WI38 (cell line): Measurements from ENCODE around the gene IFIT3.

Experiments used
- H3K4me3 ChIP-seq: 2 replicates; pipeline ENCODE4 v1.5.1; 2011; ENCODE audit warnings: low read depth, mild to moderate bottlenecking, control low read depth, low read length
- TF ChIP-seq, protein P1 (sequence below): IDR thresholded peaks from 2 replicates; pipeline ENCODE4 v1.5.1; 2012; ENCODE audit warnings: low read depth, mild to moderate bottlenecking, control low read depth, low read length

The IFIT3 gene

DNA sequence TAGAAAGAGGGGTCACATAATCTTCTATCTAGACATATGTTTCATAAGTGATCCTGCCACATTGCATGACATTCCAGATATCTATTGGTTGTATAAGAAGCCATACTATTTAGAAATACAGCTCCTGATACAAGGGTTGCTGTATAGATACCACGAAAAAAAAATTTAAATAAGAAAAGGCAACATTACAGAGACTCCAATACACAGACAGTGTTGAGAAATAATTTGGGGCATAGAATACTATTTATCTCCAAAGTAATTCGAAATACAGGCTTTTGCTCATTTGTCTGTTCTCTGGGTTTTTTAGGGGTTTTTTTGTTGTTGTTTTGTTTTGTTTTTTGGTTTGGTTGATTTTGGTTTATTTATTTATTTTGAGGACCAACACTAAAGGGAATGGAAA is 23.4 kb upstream of the IFIT3 start:
- no peak overlapping the region for H3K4me3 ChIP-seq
- TF ChIP-seq, protein P1, sequence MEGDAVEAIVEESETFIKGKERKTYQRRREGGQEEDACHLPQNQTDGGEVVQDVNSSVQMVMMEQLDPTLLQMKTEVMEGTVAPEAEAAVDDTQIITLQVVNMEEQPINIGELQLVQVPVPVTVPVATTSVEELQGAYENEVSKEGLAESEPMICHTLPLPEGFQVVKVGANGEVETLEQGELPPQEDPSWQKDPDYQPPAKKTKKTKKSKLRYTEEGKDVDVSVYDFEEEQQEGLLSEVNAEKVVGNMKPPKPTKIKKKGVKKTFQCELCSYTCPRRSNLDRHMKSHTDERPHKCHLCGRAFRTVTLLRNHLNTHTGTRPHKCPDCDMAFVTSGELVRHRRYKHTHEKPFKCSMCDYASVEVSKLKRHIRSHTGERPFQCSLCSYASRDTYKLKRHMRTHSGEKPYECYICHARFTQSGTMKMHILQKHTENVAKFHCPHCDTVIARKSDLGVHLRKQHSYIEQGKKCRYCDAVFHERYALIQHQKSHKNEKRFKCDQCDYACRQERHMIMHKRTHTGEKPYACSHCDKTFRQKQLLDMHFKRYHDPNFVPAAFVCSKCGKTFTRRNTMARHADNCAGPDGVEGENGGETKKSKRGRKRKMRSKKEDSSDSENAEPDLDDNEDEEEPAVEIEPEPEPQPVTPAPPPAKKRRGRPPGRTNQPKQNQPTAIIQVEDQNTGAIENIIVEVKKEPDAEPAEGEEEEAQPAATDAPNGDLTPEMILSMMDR: no peak

DNA sequence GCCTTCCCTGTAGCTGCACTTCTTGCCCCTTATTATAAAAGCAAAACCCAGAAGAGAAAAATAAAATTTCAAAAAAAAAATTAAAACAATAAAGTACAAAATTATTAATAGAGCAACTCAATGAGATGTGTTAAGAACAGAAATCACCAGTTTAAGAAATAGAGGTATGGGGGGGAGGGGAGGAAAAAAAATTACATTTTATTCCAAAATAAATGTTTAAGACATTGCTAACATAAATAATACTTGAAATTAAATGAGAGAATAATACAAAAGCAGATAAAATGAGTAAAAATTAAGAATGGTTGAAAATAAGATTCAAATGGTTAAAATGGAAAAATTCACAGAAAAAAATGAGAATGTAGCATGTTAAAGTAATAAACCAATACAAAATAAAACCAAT is 22.9 kb upstream of the IFIT3 start:
- TF ChIP-seq, protein P1: no peak
- H3K4me3 ChIP-seq: no peak overlapping the region

DNA sequence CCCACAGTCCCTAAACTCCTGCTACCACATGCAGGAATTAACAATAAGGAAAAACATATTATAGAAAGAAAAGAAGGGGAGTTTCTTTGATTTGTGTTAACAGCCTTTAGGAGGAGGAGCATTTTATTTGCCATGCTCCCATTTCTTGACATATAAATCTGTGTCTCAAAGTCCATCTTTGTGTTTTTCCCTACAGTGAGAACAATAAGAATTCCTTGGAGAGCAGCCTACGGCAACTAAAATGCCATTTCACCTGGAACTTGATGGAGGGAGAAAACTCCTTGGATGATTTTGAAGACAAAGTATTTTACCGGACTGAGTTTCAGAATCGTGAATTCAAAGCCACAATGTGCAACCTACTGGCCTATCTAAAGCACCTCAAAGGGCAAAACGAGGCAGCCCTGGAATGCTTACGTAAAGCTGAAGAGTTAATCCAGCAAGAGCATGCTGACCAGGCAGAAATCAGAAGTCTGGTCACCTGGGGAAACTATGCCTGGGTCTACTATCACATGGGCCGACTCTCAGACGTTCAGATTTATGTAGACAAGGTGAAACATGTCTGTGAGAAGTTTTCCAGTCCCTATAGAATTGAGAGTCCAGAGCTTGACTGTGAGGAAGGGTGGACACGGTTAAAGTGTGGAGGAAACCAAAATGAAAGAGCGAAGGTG is 21.9 kb upstream of the IFIT3 start:
- H3K4me3 ChIP-seq: no peak overlapping the region
- TF ChIP-seq, protein P1: no peak

DNA sequence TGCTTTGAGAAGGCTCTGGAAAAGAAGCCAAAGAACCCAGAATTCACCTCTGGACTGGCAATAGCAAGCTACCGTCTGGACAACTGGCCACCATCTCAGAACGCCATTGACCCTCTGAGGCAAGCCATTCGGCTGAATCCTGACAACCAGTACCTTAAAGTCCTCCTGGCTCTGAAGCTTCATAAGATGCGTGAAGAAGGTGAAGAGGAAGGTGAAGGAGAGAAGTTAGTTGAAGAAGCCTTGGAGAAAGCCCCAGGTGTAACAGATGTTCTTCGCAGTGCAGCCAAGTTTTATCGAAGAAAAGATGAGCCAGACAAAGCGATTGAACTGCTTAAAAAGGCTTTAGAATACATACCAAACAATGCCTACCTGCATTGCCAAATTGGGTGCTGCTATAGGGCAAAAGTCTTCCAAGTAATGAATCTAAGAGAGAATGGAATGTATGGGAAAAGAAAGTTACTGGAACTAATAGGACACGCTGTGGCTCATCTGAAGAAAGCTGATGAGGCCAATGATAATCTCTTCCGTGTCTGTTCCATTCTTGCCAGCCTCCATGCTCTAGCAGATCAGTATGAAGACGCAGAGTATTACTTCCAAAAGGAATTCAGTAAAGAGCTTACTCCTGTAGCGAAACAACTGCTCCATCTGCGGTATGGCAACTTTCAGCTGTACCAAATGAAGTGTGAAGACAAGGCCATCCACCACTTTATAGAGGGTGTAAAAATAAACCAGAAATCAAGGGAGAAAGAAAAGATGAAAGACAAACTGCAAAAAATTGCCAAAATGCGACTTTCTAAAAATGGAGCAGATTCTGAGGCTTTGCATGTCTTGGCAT is 21.1 kb upstream of the IFIT3 start:
- H3K4me3 ChIP-seq: no peak overlapping the region
- TF ChIP-seq, protein P1: no peak

DNA sequence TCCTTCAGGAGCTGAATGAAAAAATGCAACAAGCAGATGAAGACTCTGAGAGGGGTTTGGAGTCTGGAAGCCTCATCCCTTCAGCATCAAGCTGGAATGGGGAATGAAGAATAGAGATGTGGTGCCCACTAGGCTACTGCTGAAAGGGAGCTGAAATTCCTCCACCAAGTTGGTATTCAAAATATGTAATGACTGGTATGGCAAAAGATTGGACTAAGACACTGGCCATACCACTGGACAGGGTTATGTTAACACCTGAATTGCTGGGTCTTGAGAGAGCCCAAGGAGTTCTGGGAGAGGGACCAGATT is 20.6 kb upstream of the IFIT3 start:
- TF ChIP-seq, protein P1: no peak
- H3K4me3 ChIP-seq: no peak overlapping the region

DNA sequence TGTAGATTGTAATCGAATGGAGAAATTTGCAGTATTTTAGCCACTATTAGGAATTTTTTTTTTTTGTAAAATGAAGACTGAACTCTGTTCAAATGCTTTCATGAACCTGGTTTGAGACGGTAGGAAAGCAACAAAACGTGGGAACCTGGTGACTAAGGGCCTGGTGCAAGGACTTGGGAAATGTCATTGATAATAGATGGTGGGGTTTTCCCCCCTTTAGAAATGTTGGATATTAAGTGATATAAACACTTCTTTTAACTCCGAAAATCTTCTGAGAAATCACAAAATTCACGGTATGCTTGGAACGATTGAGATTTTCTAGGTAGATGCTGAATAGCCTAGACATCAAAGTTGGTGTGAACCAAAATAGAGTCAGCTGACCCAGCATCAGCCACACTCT is 19.5 kb upstream of the IFIT3 start:
- TF ChIP-seq, protein P1: no peak
- H3K4me3 ChIP-seq: no peak overlapping the region

DNA sequence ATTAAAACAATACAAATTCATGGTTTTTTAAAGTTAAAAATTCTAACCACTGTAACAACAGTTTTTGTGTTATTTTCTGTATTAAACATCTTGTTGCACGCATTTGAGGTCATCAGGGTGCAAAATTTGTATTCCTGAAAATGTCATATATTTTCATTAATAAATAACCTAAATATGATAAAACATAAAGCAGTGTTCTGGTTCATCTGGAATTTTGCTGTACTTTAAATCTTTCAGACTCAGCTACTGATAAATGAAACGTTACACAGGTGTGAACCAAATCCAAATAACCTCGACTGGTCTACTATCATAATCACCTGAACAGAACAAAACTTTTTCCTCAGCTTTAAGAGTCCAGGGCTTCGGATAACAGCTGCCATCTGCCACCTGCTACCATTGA is 19.1 kb upstream of the IFIT3 start:
- no peak overlapping the region for H3K4me3 ChIP-seq
- TF ChIP-seq, protein P1: no peak
